Tongue (tissue), 2 donors: ENCODE results near the gene GRK1. TPM values are rescaled to one million over a fixed set of nuclear protein-coding genes. Genes with fewer than 3 reads are reported as not detected.

ENCODE experiments used
- DNase-seq: peaks from one replicate; pipeline ENCODE4 v3.0.0-alpha.2; 2015
- total RNA-seq: library from RNA; depleted of rRNA; stranded (reverse); fragments of >200 nt; gene quantifications from one replicate; pipeline ENCODE4 v1.2.3, GENCODE V29; 2014

GRK1 gene
- total RNA-seq, 1 donor from 2014 or later, result not detected

- peak; percentile 84 for DNase-seq
Measured at GRCh38 chr13:113758651-113759524, 91.9 kb downstream of the GRK1 start, which contains the start of gene TMEM255B. Gene TMEM255B (plus strand): TSS chr13:113759226. CDS start chr13:113759270, 44 bp downstream.

GRCh38 chr13:113759525-113760137 lies 92.6 kb downstream of the GRK1 start:
- peak; percentile 55 for DNase-seq

- no peak for DNase-seq
Measured at GRCh38 chr13:113761136-113761535, 94.1 kb downstream of the GRK1 start.

GRCh38 chr13:113762075-113762474 lies 95.1 kb downstream of the GRK1 start:
- no peak for DNase-seq

- DNase-seq, result no peak
Measured at GRCh38 chr13:113762538-113762937, 95.5 kb downstream of the GRK1 start.

- DNase-seq, result no peak
Measured at GRCh38 chr13:113763254-113763653, 96.2 kb downstream of the GRK1 start.

GRCh38 chr13:113763961-113764792 lies 97.2 kb downstream of the GRK1 start:
- DNase-seq, result no peak

- DNase-seq, result no peak
Measured at GRCh38 chr13:113764793-113765563, 98.0 kb downstream of the GRK1 start.

GRCh38 chr13:113765564-113765910 lies 98.5 kb downstream of the GRK1 start:
- DNase-seq, result peak; percentile 65

GRCh38 chr13:113766035-113766800 lies 99.2 kb downstream of the GRK1 start:
- DNase-seq, result no peak

- no peak for DNase-seq
Measured at GRCh38 chr13:113767366-113767765, 100.3 kb downstream of the GRK1 start.

- no peak for DNase-seq
Measured at GRCh38 chr13:113768018-113768905, 101.2 kb downstream of the GRK1 start.

GRCh38 chr13:113769106-113769505 lies 102.1 kb downstream of the GRK1 start:
- no peak for DNase-seq

- DNase-seq, result no peak
Measured at GRCh38 chr13:113769881-113770280, 102.9 kb downstream of the GRK1 start.

- no peak for DNase-seq
Measured at GRCh38 chr13:113770441-113770840, 103.4 kb downstream of the GRK1 start.

GRCh38 chr13:113770937-113771336 lies 103.9 kb downstream of the GRK1 start:
- DNase-seq, result no peak

- DNase-seq, result no peak
Measured at GRCh38 chr13:113771709-113772331, 104.8 kb downstream of the GRK1 start.

- no peak for DNase-seq
Measured at GRCh38 chr13:113774177-113775107, 107.4 kb downstream of the GRK1 start.
